Astrocyte of the spinal cord (primary cell): Measurements from ENCODE around the gene ME2.
"Not testable (repeated sequence)": the region's sequence is repeated elsewhere in the genome, so short reads cannot be mapped to it uniquely, and the experiment has no call there.

ENCODE experiments used
- DNase-seq: peaks from one replicate; pipeline ENCODE4 v3.0.0; 2011; ENCODE audit warnings: low read depth, low spot score
- H3K4me3 ChIP-seq: 2 replicates; pipeline ENCODE4 v1.5.1; 2011; ENCODE audit warnings: low read depth, mild to moderate bottlenecking, low read length, moderate library complexity
- in situ Hi-C: cut with HindIII; loops from 2 replicates; pipeline ENCODE4 v1.10.0; 2017; ENCODE audit warnings: low sequenced_read_pairs
- TF ChIP-seq, protein P1 (sequence below): IDR thresholded peaks from 2 replicates; pipeline ENCODE4 v1.5.1; 2012; ENCODE audit warnings: low read depth, mild to moderate bottlenecking, low read length, inconsistent platforms

Gene ME2

DNA sequence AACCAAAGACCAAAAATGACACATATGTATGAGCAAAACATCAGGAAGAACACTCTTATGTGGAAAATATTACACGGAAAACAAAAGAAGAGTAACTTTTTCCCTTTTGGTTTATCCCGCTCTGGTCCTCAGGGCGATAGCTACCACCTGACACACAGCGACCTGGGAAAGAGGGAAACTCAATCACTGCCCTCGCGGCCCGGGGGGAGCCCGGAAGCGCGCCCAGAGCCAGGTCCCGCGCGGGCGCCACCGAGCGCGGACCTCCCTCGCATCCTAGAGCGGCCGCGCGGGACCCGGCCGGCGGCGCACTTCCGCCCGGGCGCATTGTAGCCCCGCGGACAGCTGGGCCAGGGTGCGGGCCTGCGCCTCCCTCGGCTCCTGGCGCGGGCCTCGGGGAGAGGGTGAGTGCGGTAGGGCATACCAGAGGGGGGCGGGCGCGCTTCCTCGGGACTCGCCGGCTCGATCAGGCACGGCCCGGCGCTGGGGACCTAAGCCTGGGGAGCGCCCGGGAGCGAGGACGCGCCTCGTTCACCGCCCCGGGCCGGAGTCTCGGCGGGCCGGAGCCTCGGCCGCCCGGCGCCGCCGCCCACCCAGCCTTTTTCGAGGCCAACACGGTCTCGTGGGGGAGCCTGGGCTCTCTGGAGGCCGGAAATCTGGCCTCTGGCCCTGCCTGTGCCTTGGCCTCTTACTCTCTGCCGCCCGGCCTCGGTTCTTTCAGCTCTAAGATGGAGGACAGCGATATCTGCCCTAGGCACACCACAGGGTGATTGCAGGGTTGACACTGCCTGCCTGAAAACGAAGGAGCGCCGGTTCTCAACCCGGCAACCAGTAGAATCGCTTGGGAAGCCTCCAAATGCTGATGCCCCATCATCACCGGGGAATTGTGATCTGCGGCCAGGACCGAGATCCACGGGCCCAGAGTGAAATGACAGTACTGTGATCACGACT is 89.1 kb downstream of the ME2 start, which contains the start of gene ELAC1:
ELAC1 (plus strand) TSS at position 327 of the 948 bp plus-strand sequence. CDS start 6,365 bp downstream, outside the sequence.
- peak within 1 kb of the TSS; percentile 84 for H3K4me3 ChIP-seq
- in situ Hi-C loops = no loop called here
- DNase-seq = peak; percentile 78
- TF ChIP-seq, protein P1, sequence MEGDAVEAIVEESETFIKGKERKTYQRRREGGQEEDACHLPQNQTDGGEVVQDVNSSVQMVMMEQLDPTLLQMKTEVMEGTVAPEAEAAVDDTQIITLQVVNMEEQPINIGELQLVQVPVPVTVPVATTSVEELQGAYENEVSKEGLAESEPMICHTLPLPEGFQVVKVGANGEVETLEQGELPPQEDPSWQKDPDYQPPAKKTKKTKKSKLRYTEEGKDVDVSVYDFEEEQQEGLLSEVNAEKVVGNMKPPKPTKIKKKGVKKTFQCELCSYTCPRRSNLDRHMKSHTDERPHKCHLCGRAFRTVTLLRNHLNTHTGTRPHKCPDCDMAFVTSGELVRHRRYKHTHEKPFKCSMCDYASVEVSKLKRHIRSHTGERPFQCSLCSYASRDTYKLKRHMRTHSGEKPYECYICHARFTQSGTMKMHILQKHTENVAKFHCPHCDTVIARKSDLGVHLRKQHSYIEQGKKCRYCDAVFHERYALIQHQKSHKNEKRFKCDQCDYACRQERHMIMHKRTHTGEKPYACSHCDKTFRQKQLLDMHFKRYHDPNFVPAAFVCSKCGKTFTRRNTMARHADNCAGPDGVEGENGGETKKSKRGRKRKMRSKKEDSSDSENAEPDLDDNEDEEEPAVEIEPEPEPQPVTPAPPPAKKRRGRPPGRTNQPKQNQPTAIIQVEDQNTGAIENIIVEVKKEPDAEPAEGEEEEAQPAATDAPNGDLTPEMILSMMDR = no peak

DNA sequence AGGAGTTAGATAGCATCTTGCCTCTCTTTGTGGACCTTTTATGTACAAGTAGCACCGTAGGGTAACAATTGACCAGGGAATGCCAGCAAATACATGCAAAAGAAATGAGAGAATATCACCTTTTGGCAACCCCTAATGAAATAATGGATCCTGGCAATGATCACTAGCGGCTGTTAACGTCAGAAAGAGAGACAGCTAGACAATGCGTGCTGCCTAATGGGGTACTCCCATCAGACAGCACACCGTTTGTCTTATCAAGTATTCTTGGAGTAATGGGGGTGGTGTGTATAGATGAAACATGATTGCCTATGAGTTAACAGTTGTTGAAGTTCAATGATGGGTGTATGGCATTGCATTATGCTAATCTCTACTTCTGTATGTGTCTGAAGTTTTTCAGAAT is 90.5 kb downstream of the ME2 start:
- DNase-seq = no peak
- in situ Hi-C loops = no loop called here

DNA sequence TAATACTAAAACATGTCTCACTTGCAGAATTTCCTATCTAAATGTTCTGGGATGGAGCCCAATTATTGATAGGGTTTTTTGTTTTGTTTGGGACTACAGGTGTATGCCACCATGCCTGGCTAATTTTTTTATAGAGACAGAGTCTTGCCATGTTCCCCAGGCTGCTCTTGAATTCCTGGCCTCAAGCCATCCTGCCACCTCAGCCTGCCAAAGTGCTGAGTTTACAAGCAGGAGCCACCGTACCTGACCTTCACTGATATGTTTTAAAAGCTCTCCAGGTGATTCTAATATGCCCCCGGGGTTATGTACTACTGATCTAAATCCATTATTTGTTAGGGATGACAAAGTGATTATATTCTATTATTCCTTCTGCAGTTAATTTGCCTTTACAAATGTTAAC is 91.1 kb downstream of the ME2 start:
- TF ChIP-seq, protein P1 = no peak
- no peak for DNase-seq
- in situ Hi-C loops = no loop called here
- H3K4me3 ChIP-seq = no peak overlapping the region

More for the DNA sequence above, 90.5 kb downstream of the ME2 start:
- no peak overlapping the region for H3K4me3 ChIP-seq
- TF ChIP-seq, protein P1 = no peak

DNA sequence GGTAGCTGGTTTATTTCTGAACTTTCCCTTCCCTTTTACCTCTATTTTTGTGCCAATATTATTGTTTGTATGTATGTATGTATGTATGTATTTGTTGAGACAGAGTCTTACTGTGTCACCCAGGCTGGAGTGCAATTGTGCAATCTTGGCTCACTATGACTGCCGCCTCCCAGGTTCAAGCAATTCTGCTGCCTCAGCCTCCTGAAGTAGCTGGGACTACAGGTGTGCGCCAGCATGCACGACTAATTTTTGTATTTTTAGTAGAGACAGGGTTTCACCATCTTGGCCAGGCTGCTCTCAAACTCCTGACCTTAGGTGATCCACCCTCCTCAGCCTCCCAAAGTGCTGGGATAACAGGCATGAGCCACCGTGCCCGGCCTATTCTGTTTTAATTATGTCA is 93.5 kb downstream of the ME2 start:
- H3K4me3 ChIP-seq, DNase-seq, in situ Hi-C loops: not testable (repeated sequence)

DNA sequence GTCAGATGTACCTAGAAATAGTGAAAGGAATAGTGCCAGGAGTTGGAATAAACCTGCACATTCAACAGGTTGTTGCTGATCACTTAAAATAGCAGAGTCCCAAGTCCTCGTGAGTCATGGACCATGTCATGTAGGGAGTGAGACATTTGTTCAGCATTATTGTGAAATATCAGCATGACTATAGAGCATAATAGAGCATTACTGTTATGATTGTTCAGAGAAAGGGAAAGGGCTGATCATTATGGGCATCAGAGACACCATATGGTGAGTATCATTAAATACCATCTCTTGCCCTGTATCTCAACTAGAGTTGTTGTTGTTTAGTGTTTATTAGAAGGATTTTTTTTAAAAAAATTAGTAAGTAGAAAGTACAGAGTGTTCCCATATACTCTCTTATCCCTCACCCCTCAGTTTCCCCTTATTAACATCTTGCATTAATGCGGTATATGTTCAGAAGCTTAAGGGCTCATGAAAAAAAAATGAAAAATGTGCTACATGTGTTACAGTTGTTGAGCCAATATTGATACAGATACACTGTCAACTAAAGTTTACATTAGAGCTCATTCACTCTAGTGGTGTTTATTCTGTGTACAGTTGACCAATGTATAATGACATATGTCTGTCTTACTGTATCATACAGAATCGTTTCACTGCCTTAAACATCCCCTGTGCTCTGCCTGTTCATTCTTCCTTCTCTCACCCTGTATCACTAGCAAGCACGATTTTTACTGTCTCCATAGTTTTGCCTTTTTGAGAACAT is 94.6 kb downstream of the ME2 start:
- peak; percentile 20 for DNase-seq
- TF ChIP-seq, protein P1 = no peak
- in situ Hi-C loops = no loop called here
- no peak overlapping the region for H3K4me3 ChIP-seq

DNA sequence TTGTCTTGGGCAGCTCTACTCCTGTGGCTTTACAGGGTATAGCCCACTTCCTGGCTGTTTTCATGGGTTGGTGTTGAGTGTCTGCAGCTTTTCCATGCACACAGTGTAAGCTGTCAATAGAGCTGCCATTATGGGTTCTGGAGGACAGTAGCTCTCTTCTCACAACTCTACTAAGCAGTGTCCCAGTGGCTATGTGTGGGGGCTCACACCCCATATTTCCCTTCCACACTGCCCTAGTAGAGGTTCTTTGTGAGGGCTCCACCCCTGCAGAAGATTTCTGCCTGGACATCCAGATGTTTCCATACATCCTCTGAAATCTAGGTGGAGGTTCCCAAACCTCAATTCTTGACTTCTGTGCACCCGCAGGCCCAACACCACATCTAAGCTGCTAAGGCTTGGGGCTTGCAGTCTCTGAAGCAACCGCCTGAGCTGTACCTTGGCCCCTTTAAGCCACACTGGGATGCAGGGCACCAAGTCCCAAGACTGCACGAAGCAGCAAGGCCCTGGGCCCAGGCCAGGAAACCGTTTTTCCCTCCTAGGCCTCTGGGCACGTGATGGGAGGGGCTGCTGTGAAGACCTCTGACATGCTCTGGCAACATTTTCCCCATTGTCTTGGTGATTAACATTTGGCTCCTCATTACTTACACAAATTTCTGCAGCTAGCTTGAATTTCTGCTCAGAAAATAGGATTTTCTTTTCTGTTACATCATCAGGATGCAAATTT is 98.3 kb downstream of the ME2 start:
- in situ Hi-C loops = no loop called here

More for the DNA sequence above, 98.3 kb downstream of the ME2 start:
- TF ChIP-seq, protein P1 = no peak
- no peak overlapping the region for H3K4me3 ChIP-seq
- no peak for DNase-seq
